Osteocyte (in vitro differentiated cells): ENCODE results near the gene TBK1. TPM values are rescaled to one million over a fixed set of nuclear protein-coding genes. Genes with fewer than 3 reads are reported as not detected.

Experiments
- DNase-seq: peaks from one replicate; pipeline ENCODE4 v3.0.0; 2021; ENCODE audit warnings: mixed read lengths; ENCODE audit not compliant: unreplicated experiment; ENCODE audit errors: extremely low spot score
- H3K27ac Mint-ChIP-seq: one replicate; pipeline ENCODE4 v1.8.0; 2021; ENCODE audit warnings: mild to moderate bottlenecking, mixed read lengths; ENCODE audit not compliant: unreplicated experiment
- H3K27me3 Mint-ChIP-seq: one replicate; pipeline ENCODE4 v1.8.0; 2021; ENCODE audit warnings: mixed read lengths; ENCODE audit not compliant: unreplicated experiment
- H3K36me3 Mint-ChIP-seq: one replicate; pipeline ENCODE4 v1.8.0; 2021; ENCODE audit warnings: mixed read lengths; ENCODE audit not compliant: unreplicated experiment
- H3K4me1 Mint-ChIP-seq: one replicate; pipeline ENCODE4 v1.8.0; 2021; ENCODE audit warnings: mixed read lengths; ENCODE audit not compliant: unreplicated experiment
- H3K4me3 Mint-ChIP-seq: one replicate; pipeline ENCODE4 v1.8.0; 2021; ENCODE audit warnings: mild to moderate bottlenecking, moderate library complexity, mixed read lengths; ENCODE audit not compliant: unreplicated experiment
- H3K9me3 Mint-ChIP-seq: one replicate; pipeline ENCODE4 v1.8.0; 2021; ENCODE audit warnings: mixed read lengths; ENCODE audit not compliant: unreplicated experiment
- total RNA-seq: library from RNA; stranded (reverse); gene quantifications from 2 replicates; pipeline ENCODE4 v1.2.1, GENCODE V29; 2021
- TF ChIP-seq, protein P1 (sequence below): fragments of 200-600 bp; sonication (generic); IDR thresholded peaks from 2 replicates; pipeline ENCODE4 v1.5.0; 2021; ENCODE audit warnings: antibody characterized with exemption, mild to moderate bottlenecking, moderate library complexity

The TBK1 gene
- total RNA-seq, 1 donor from 2014 or later = 22.2 TPM

DNA sequence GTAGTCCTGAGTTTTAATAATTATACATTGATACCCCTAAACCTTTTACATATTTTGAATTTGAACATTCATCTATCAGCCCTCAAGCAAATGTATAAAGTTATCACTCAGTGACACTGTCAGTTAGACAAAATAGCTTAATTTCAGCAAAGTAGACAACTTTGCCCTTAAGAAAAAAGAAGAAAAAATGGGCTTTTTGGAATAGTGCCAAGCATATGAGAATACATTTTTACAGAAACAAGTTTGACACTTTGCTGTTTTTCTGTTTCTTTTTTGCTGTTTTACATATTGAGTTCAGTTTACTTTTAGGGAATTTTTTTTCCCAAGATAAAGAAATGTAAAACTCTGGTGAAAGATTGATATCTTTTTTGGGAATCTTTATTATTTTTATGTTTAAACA lies 14.3 kb downstream of the TBK1 start:
- H3K4me3 Mint-ChIP-seq = no peak overlapping the region
- peaks cover 47% of the 10 kb centered on the region for H3K36me3 Mint-ChIP-seq
- H3K9me3 Mint-ChIP-seq = no peaks in the 10 kb centered on the region
- DNase-seq = no peak
- no peaks in the 10 kb centered on the region for H3K27me3 Mint-ChIP-seq
- H3K4me1 Mint-ChIP-seq = peaks cover 12% of the 10 kb centered on the region
- H3K27ac Mint-ChIP-seq = no peak overlapping the region
- TF ChIP-seq, protein P1, sequence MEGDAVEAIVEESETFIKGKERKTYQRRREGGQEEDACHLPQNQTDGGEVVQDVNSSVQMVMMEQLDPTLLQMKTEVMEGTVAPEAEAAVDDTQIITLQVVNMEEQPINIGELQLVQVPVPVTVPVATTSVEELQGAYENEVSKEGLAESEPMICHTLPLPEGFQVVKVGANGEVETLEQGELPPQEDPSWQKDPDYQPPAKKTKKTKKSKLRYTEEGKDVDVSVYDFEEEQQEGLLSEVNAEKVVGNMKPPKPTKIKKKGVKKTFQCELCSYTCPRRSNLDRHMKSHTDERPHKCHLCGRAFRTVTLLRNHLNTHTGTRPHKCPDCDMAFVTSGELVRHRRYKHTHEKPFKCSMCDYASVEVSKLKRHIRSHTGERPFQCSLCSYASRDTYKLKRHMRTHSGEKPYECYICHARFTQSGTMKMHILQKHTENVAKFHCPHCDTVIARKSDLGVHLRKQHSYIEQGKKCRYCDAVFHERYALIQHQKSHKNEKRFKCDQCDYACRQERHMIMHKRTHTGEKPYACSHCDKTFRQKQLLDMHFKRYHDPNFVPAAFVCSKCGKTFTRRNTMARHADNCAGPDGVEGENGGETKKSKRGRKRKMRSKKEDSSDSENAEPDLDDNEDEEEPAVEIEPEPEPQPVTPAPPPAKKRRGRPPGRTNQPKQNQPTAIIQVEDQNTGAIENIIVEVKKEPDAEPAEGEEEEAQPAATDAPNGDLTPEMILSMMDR = no peak

DNA sequence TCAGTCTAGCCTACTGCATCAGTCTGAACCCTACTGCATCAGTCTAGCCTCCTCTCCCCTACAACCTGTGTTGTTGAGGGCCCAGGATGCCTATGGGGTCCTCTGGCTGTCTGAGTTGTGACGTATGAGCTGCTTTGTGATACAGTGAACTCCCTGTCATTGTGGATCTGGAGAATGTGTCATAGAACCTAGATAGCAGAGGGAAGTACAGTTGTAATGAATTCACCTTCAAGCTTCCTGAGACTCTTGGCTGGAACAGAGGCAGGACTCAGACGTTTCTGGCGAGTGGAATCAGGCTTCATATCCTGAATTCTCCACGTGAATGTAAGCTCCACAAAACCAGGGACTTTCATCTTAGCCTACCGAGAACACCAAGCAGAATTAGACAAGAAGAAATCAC lies 17.0 kb downstream of the TBK1 start:
- Mint-ChIP-seq H3K9me3 (no peaks in the 10 kb centered on the region), H3K4me3 (no peak overlapping the region), H3K4me1 (no peaks in the 10 kb centered on the region), H3K36me3 (peaks cover 59% of the 10 kb centered on the region), H3K27ac (no peak overlapping the region), H3K27me3 (no peaks in the 10 kb centered on the region)
- DNase-seq = no peak
- TF ChIP-seq, protein P1 = no peak

DNA sequence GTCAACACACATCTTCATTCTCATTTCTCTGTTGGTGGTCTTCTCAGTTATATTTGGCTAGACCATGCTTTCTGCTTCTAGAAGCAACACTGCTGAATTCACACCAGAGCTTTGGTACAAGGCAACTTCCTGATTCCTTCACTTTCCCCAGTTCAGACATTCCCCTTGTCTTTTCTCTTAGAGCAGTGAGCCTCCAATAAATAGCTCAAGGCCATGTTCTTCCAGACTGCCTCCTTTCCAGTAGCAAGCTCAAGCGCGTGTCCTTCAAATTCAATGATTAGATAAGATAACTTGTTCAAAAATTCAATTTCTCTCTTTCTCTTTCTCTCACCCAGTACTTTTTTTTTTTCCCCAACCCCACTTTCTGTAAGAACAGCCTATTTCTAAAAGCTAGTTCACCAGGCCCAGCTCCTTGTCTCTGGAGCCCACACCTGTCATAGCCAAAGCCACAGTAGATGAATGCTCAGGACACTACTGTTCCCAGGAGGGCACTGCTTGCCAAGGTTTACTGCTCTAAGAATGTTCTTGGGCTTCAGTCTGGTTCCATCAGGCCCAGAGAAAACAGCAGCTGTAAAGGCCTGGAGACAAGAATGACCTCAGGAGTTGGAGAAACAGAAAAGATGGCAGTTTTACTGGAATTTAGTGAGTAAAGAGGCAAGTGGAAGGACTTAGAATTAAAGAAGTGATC lies 17.7 kb downstream of the TBK1 start:
- Mint-ChIP-seq H3K36me3 (peaks cover 58% of the 10 kb centered on the region), H3K27ac (no peak overlapping the region), H3K4me1 (no peaks in the 10 kb centered on the region), H3K27me3 (no peaks in the 10 kb centered on the region), H3K4me3 (no peak overlapping the region), H3K9me3 (no peaks in the 10 kb centered on the region)
- TF ChIP-seq, protein P1 = no peak
- no peak for DNase-seq

DNA sequence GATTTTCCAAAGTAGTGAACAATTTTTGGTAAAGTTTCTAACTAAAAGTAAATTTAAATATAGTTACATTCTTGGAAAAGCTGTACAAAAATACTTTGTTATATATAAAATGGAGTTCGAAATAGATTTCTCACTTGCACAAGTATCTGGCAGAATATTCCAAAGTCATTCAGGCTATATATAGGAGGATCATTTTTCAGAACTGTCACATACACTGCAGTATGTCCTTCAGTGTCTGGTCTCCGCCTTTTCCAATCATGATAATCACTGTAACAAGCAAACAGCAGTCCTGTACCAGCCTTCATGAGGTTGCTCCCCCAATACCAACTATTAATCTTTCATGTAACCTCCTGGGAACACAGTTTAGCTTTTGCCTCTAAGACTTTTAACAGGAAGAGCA lies 18.6 kb downstream of the TBK1 start:
- peaks cover 4% of the 10 kb centered on the region for H3K9me3 Mint-ChIP-seq
- DNase-seq = no peak
- H3K4me1 Mint-ChIP-seq = no peaks in the 10 kb centered on the region
- H3K27ac Mint-ChIP-seq = no peak overlapping the region
- no peaks in the 10 kb centered on the region for H3K27me3 Mint-ChIP-seq
- TF ChIP-seq, protein P1 = no peak
- H3K4me3 Mint-ChIP-seq = no peak overlapping the region
- H3K36me3 Mint-ChIP-seq = peaks cover 59% of the 10 kb centered on the region

DNA sequence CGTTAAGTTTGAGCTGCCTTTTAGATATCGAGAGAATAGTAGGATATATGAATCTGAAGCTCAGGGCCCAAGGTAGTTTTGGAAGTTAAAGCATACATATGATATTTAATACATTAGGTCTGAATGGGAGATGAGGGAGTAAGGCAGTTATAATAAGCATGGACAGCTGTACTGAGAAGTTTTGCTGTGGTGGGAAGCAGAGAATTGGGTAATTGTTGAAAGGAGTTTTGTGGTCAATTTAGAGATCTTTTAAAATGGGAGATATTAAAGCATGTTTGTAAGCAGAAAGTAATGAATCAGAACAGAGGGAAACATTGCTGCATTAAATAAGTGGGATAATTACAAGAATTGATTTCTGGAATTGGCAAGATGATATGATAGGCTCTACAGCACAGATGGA lies 21.3 kb downstream of the TBK1 start:
- no peak overlapping the region for H3K4me3 Mint-ChIP-seq
- no peaks in the 10 kb centered on the region for H3K27me3 Mint-ChIP-seq
- H3K27ac Mint-ChIP-seq = no peak overlapping the region
- DNase-seq = no peak
- no peaks in the 10 kb centered on the region for H3K4me1 Mint-ChIP-seq
- H3K36me3 Mint-ChIP-seq = peaks cover 69% of the 10 kb centered on the region
- TF ChIP-seq, protein P1 = no peak
- H3K9me3 Mint-ChIP-seq = peaks cover 15% of the 10 kb centered on the region
